Measurements from ENCODE around the gene LEKR1.

LEKR1 gene

DNA sequence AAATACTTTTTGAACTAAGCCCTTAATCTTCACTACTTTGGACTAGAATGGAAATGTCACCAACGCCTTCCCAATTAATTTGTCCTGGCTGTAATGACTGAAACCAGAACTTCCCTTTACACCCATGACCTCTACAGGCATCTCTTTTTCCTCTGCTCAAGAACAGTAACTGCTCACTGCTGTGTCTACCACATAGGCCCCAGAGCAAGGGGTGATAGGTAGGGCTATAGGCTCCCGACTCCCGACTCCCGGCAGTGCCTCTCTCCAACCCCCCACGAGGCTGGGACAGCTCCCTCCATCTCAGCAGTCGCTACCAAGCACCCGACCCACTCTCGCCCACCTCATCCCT, 384 bp upstream of the LEKR1 start:
- TF ChIP-seq, protein P1, sequence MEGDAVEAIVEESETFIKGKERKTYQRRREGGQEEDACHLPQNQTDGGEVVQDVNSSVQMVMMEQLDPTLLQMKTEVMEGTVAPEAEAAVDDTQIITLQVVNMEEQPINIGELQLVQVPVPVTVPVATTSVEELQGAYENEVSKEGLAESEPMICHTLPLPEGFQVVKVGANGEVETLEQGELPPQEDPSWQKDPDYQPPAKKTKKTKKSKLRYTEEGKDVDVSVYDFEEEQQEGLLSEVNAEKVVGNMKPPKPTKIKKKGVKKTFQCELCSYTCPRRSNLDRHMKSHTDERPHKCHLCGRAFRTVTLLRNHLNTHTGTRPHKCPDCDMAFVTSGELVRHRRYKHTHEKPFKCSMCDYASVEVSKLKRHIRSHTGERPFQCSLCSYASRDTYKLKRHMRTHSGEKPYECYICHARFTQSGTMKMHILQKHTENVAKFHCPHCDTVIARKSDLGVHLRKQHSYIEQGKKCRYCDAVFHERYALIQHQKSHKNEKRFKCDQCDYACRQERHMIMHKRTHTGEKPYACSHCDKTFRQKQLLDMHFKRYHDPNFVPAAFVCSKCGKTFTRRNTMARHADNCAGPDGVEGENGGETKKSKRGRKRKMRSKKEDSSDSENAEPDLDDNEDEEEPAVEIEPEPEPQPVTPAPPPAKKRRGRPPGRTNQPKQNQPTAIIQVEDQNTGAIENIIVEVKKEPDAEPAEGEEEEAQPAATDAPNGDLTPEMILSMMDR (IDR thresholded peaks at IDR 0.05) = no peak
- no peak for TF ChIP-seq ZFX (IDR thresholded peaks at IDR 0.05; ENCODE audit: borderline replicate concordance)
- H3K27ac ChIP-seq = peak overlapping the region; percentile 85

DNA sequence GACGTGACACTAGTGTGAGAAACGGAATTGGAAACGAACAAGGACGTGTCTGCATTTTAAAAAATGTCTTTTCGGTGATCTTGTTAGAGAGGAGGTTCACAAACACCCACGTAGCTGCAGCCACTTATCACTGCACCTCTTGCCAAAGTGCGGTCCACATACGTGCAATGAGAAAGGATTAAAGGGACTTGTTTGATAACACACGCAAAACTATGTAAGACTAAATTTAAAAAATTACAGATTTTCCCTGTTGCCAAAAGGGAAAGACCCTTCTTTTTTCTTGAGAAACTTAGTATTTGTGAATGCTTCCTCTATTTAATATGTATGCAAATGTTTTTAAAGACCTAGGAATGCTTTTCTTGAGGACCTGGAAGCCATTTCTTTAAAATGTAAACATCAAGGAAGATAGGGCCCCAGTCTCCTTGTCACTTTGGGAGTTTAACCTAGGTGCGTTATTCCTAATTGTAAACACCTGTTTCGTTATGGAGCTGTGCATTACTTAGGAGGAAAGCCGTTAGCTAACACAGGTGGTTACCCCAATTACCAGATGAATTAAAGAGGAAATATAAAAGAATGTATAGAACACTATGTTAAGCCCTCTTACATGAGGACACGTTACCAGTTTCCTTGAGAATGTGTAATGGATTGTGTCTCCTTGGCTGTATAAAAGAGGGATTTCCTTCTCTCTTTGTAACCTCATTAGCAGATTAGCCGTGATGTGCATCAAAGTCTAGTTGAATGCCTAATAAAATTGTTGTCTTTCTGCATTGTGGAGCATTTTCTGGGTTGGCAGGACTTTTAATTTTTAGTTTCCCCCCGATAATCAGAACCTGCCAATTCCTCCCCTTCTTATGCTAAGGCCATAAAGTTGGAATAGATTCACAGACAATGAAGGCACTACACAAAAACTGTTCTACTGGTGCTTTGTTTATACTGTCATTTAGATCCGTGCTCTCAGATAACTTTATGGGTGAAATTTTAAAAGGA, 1.0 kb downstream of the LEKR1 start:
- TF ChIP-seq, protein P1 (IDR thresholded peaks at IDR 0.05) = no peak
- no peak for TF ChIP-seq ZFX (IDR thresholded peaks at IDR 0.05; ENCODE audit: borderline replicate concordance)
- H3K27ac ChIP-seq = peak overlapping the region; percentile 85

DNA sequence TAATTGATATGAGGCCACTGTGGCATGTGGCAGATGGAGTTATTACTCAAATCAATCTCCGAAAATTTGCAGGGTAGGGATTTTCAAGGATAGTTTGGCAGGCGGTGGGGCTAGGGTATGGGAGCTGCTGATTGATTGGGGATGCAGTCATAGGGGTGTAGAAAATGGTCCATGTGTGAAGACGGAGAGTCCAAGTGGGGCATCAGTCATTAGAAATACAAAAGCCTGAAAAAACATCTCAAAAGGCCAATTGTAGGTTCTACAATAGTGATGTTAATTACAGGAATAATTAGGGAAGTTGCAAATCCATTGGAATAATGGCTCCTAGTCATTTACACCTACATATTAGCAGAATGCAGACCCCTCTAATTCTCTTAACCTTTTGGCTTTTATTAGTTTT, 4.9 kb downstream of the LEKR1 start:
- no peak overlapping the region for H3K27ac ChIP-seq
- no peak for TF ChIP-seq ZFX (IDR thresholded peaks at IDR 0.05; ENCODE audit: borderline replicate concordance)
- TF ChIP-seq, protein P1 (IDR thresholded peaks at IDR 0.05) = no peak

DNA sequence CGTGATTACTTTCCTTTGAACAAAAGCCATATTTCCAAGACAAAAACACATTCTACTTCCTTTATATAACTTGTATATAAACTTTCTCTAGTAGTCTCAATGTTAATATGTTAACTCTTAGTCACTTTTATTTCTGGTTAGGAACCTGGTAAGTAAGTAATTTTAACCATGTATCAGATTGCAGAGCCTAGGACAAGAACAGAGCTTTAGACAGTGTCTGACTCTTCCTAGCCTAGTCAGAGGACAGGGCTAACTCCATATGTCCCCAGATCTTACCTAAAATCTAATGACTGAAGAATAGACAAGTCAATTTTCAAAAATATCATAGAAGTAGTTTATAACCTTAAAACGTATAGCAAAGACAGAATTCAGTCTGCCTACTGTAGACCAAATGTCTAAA, 8.3 kb downstream of the LEKR1 start:
- no peak overlapping the region for H3K27ac ChIP-seq
- TF ChIP-seq, protein P1 (IDR thresholded peaks at IDR 0.05) = no peak
- no peak for TF ChIP-seq ZFX (IDR thresholded peaks at IDR 0.05; ENCODE audit: borderline replicate concordance)

DNA sequence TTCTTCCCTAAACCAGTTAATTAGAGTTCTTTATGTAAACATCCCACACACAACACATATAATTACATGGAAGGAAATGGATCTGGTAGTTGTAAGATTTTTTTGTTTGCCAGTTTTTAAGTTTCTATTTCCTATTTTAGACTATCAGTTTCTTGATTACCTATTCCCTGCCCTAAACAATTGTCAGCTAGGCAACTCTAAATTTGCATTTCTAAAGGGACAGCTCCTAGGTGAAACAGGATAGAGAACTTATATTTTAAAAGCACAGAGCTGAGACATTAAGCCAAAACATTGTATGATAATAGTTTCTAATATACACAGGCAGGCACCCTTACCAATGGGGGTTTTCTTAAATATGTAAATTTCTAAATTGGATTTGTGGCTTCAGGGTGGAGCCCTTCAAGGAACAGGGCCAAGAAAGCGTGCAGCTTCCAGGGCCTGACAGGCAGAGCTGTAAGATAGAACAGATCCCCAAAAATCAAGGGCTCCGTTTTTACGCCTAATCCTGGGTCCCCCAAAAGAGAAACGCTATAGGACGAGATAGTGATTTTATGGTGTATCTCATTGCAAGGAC, 8.9 kb downstream of the LEKR1 start:
- H3K27ac ChIP-seq = no peak overlapping the region
- TF ChIP-seq, protein P1 (IDR thresholded peaks at IDR 0.05) = no peak
- no peak for TF ChIP-seq ZFX (IDR thresholded peaks at IDR 0.05; ENCODE audit: borderline replicate concordance)

DNA sequence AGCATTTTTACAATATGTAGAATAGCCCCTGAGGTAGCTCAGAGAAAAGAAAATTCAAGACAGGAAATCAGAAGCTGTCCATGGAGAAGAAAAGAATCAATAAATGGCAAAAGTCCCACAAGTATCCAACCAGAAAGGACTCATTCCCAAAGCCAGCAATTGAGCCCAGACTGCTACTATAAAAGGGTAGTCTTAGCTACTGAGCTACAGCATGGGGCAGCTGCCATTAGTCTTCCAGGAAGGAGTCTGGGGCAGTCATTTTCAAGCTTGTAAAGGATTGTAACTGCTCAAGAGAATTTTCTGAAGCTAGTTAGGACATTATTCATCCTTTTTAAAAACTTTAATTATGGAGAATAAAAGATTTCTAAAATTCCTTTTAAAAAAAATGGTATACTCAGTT, 10.5 kb downstream of the LEKR1 start:
- H3K27ac ChIP-seq = no peak overlapping the region
- no peak for TF ChIP-seq ZFX (IDR thresholded peaks at IDR 0.05; ENCODE audit: borderline replicate concordance)
- TF ChIP-seq, protein P1 (IDR thresholded peaks at IDR 0.05) = no peak

DNA sequence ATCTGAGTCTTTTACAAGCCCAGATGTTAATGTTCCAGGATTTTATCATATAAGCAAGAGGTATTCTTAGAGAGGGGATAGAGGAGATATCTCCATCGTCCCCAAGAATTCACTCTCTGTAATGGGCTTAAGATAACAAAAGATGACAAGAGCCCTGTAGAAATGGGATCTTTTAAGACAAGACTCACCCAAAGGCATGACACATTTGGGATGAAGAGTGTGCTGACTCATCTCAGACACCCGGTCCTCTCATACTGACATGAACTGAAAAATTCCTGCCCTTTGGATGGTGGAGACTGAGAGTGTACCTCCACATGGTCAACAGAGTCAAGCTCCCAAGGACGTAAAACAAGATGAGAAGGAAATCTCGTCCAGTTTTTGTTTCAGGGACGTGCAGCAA, 11.0 kb downstream of the LEKR1 start:
- TF ChIP-seq ZFX (IDR thresholded peaks at IDR 0.05; ENCODE audit: borderline replicate concordance) = no peak
- TF ChIP-seq, protein P1 (IDR thresholded peaks at IDR 0.05) = no peak
- H3K27ac ChIP-seq = no peak overlapping the region

All from 22Rv1 (cell line).